Trophoblast cell (in vitro differentiated cells and primary cell): ENCODE results near the gene DAPP1.

Experiments
- DNase-seq, 2 donors: peaks; one replicate each; pipeline ENCODE4 v3.0.0-alpha.2; 2016
- H2AFZ ChIP-seq: 2 replicates; pipeline ENCODE4 v1.6.1; 2013; ENCODE audit warnings: low read length, moderate library complexity, mild to moderate bottlenecking; ENCODE audit not compliant: insufficient read depth, poor library complexity
- H2AK5ac ChIP-seq: 2 replicates; pipeline ENCODE4 v1.6.1; 2013; ENCODE audit warnings: mild to moderate bottlenecking, low read length
- H2BK120ac ChIP-seq: 2 replicates; pipeline ENCODE4 v1.6.1; 2013; ENCODE audit warnings: low read length, mild to moderate bottlenecking, moderate library complexity; ENCODE audit not compliant: insufficient read depth, poor library complexity
- H2BK12ac ChIP-seq: 2 replicates; pipeline ENCODE4 v1.6.1; 2013; ENCODE audit warnings: mild to moderate bottlenecking, low read length, moderate library complexity
- H2BK5ac ChIP-seq: 2 replicates; pipeline ENCODE4 v1.6.1; 2013; ENCODE audit warnings: low read length, low read depth, moderate library complexity, mild to moderate bottlenecking; ENCODE audit not compliant: poor library complexity
- H3K14ac ChIP-seq: 2 replicates; pipeline ENCODE4 v1.6.1; 2013; ENCODE audit warnings: mild to moderate bottlenecking, low read length
- H3K18ac ChIP-seq: 2 replicates; pipeline ENCODE4 v1.6.1; 2013; ENCODE audit warnings: mild to moderate bottlenecking, low read length
- H3K23ac ChIP-seq: 2 replicates; pipeline ENCODE4 v1.6.1; 2013; ENCODE audit warnings: low read length
- H3K27ac ChIP-seq: 2 replicates; pipeline ENCODE4 v1.5.1; 2013; ENCODE audit warnings: low read depth, mild to moderate bottlenecking, inconsistent platforms, low read length, moderate library complexity
- H3K27me3 ChIP-seq: 2 replicates; pipeline ENCODE4 v1.6.1; 2013; ENCODE audit warnings: inconsistent platforms, mild to moderate bottlenecking, low read length, moderate library complexity; ENCODE audit not compliant: insufficient read depth
- H3K36me3 ChIP-seq, 2 experiments: 1 replicate in 1 of 2; 2 replicates in 1 of 2; pipeline ENCODE4 v1.6.1; 2013; ENCODE audit warnings: low read length in 2 of 2, mild to moderate bottlenecking in 2 of 2, moderate library complexity in 1 of 2; ENCODE audit not compliant: insufficient read depth in 2 of 2, control insufficient read depth in 1 of 2
- H3K4ac ChIP-seq: 2 replicates; pipeline ENCODE4 v1.6.1; 2013; ENCODE audit warnings: low read depth, mild to moderate bottlenecking, low read length, moderate library complexity
- H3K4me1 ChIP-seq, 2 experiments: 1 replicate in 1 of 2; 2 replicates in 1 of 2; pipeline ENCODE4 v1.6.1; 2013; ENCODE audit warnings: low read length in 2 of 2, mild to moderate bottlenecking in 2 of 2, moderate library complexity in 1 of 2; ENCODE audit not compliant: insufficient read depth in 2 of 2, control insufficient read depth in 1 of 2
- H3K4me2 ChIP-seq: 2 replicates; pipeline ENCODE4 v1.6.1; 2013; ENCODE audit warnings: inconsistent platforms, mild to moderate bottlenecking, low read length, moderate library complexity
- H3K4me3 ChIP-seq: 2 replicates; pipeline ENCODE4 v1.5.1; 2013; ENCODE audit warnings: mild to moderate bottlenecking, low read depth, low read length, inconsistent platforms
- H3K79me1 ChIP-seq: one replicate; pipeline ENCODE4 v1.6.1; 2013; ENCODE audit warnings: low read length
- H3K79me2 ChIP-seq: 2 replicates; pipeline ENCODE4 v1.6.1; 2013; ENCODE audit warnings: low read length, mild to moderate bottlenecking; ENCODE audit not compliant: control insufficient read depth, insufficient read depth, poor library complexity
- H3K9ac ChIP-seq: 2 replicates; pipeline ENCODE4 v1.6.1; 2013; ENCODE audit warnings: mild to moderate bottlenecking, low read length
- H3K9me3 ChIP-seq: 2 replicates; pipeline ENCODE4 v1.6.1; 2013; ENCODE audit warnings: low read depth, mild to moderate bottlenecking, control low read depth, inconsistent platforms, low read length; ENCODE audit not compliant: insufficient read depth
- H4K12ac ChIP-seq: 2 replicates; pipeline ENCODE4 v1.6.1; 2013; ENCODE audit warnings: low read depth, mild to moderate bottlenecking, low read length, moderate library complexity
- H4K8ac ChIP-seq: 2 replicates; pipeline ENCODE4 v1.6.1; 2013; ENCODE audit warnings: low read depth, mild to moderate bottlenecking, low read length, moderate library complexity
- H4K91ac ChIP-seq: one replicate; pipeline ENCODE4 v1.6.1; 2013; ENCODE audit warnings: low read depth, mild to moderate bottlenecking, low read length, moderate library complexity
- WGBS: extraction: QIAGEN DNeasy Blood & Tissue Kit; methylation state at CpG from one replicate; pipeline ENCODE4 v1.1.7; 2013; ENCODE audit warnings: missing lambda C conversion rate; ENCODE audit not compliant: insufficient read length, insufficient coverage; ENCODE audit errors: extremely low coverage; 5-methylcytosine and 5-hydroxymethylcytosine counted together

The DAPP1 gene

DNA sequence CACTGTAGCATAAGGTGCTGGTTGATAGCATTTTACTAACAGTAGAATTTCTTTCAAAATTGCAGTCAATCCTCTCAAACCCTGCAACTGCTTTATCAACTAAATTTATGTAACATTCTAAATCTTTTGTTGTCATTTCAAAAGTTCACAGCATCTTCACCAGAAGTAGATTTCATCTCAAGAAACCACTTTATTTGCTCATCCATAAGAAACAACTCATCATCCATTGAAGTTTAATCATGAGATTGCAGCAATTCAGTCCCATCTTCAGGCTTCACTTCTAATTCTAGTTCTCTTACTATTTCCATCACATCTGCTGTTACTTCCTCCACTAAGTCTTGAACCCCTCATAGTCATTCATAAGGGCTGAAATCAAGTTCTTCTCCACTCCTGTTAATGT is 55.9 kb downstream of the DAPP1 start:
- Histone ChIP-seq H3K36me3 (no peaks in the 10 kb centered on the region), H3K9me3 (no peaks in the 10 kb centered on the region), H3K27me3 (no peaks in the 10 kb centered on the region), H2BK120ac (no peak overlapping the region), H3K79me1 (peaks cover 2% of the 10 kb centered on the region), H3K4ac (no peak overlapping the region), H2BK12ac (no peak overlapping the region), H3K4me1 (peaks cover 6 to 11% of the 10 kb centered on the region in 2 experiments), H2BK5ac (no peak overlapping the region), H3K79me2 (no peaks in the 10 kb centered on the region), H3K27ac (no peak overlapping the region), H3K4me2 (no peak overlapping the region), H3K23ac (no peak overlapping the region), H4K8ac (no peak overlapping the region), H3K18ac (no peak overlapping the region), H3K9ac (no peak overlapping the region), H3K4me3 (no peak overlapping the region), H3K14ac (no peak overlapping the region), H2AK5ac (no peak overlapping the region), H4K91ac (no peak overlapping the region), H2AFZ (no peak overlapping the region), H4K12ac (no peak overlapping the region)
- DNase-seq, result no peak

DNA sequence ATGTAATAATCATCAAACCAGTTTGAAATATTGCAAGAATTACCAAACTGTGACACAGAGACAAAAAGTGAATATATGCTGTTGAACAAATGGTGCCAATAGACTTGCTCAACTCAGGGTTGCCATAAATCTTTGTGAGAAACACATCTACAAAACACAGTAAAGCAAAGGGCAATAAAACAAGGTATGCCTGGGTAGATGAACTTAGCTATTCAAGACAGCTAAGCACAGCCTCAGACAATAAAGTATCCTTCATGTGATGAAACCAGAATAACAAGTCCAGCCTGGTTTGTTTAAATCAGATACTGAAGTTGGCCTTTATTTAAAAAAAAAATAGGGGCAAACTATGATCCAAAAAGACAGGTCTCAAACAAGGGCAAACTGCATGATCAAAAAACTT is 58.4 kb downstream of the DAPP1 start:
- no peak overlapping the region for H2AK5ac ChIP-seq
- H2BK12ac ChIP-seq, result no peak overlapping the region
- no peak overlapping the region for H4K8ac ChIP-seq
- H3K23ac ChIP-seq, result no peak overlapping the region
- peaks cover 2% of the 10 kb centered on the region for H3K79me1 ChIP-seq
- no peaks in the 10 kb centered on the region for H3K9me3 ChIP-seq
- no peak overlapping the region for H3K9ac ChIP-seq
- no peak overlapping the region for H4K12ac ChIP-seq
- no peaks in the 10 kb centered on the region for H3K79me2 ChIP-seq
- no peak overlapping the region for H4K91ac ChIP-seq
- no peak overlapping the region for H2BK5ac ChIP-seq
- H3K36me3 ChIP-seq, result peaks cover 0 to under 1% of the 10 kb centered on the region in 2 experiments
- no peak overlapping the region for H2BK120ac ChIP-seq
- H3K4ac ChIP-seq, result no peak overlapping the region
- no peak overlapping the region for H3K27ac ChIP-seq
- H3K14ac ChIP-seq, result no peak overlapping the region
- H3K4me1 ChIP-seq, result peaks cover 6 to 11% of the 10 kb centered on the region in 2 experiments
- peak in 1 of 2 donors; percentile 79 for DNase-seq
- H3K27me3 ChIP-seq, result no peaks in the 10 kb centered on the region
- no peak overlapping the region for H2AFZ ChIP-seq
- no peak overlapping the region for H3K4me2 ChIP-seq
- H3K18ac ChIP-seq, result no peak overlapping the region
- no peak overlapping the region for H3K4me3 ChIP-seq

DNA sequence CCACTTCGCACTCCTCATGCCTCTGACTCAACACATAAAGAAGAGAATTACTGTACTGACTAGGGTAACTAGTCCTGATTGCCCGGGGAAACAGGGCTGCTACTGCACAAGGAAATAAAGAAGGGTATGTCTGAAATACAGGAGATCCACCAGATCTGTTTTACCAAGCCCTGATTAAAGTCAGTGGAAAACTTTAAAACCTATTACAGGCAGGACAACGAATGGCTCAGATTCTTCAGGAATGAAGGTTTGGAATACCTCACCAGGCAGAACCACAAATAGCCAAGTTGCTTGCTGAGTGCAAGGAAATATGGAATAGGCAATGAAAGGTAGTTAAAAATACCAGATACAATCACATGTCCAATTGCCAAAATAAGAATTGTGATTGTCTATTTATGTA is 60.3 kb downstream of the DAPP1 start:
- H3K4ac ChIP-seq, result no peak overlapping the region
- H3K9ac ChIP-seq, result no peak overlapping the region
- H3K14ac ChIP-seq, result no peak overlapping the region
- no peak overlapping the region for H2AFZ ChIP-seq
- peak; percentile 23 to 81 for DNase-seq
- H3K18ac ChIP-seq, result no peak overlapping the region
- H3K79me1 ChIP-seq, result no peaks in the 10 kb centered on the region
- H4K91ac ChIP-seq, result no peak overlapping the region
- no peak overlapping the region for H3K23ac ChIP-seq
- H4K8ac ChIP-seq, result no peak overlapping the region
- WGBS, result no CpG with 5 or more reads among the region's 3 CpGs
- H2BK12ac ChIP-seq, result no peak overlapping the region
- H3K36me3 ChIP-seq, result peaks cover 3 to 10% of the 10 kb centered on the region in 2 experiments
- no peak overlapping the region for H4K12ac ChIP-seq
- H3K4me1 ChIP-seq, result peaks cover 2% of the 10 kb centered on the region in 2 experiments
- no peak overlapping the region for H3K4me2 ChIP-seq
- no peaks in the 10 kb centered on the region for H3K27me3 ChIP-seq
- H3K27ac ChIP-seq, result no peak overlapping the region
- no peaks in the 10 kb centered on the region for H3K9me3 ChIP-seq
- no peak overlapping the region for H2BK120ac ChIP-seq
- no peaks in the 10 kb centered on the region for H3K79me2 ChIP-seq
- no peak overlapping the region for H2AK5ac ChIP-seq
- H3K4me3 ChIP-seq, result no peak overlapping the region
- no peak overlapping the region for H2BK5ac ChIP-seq

DNA sequence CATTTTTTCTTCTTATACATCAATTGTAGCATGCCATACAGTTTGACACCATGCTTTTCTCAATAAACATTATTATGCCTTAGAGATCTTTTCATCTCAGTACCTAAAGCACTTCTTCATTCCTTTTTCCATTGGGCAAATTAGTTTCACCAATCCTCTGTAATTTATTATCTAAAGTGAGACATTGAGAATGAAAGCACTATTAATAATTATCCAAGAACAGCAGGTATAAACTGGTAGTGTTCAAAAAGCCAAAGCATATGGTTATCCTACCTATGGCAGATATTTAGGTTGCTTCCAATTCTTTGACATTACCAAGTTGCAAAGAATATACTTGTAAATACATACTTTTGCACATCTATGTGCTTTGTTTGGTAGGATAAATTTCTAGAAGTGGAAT is 62.0 kb downstream of the DAPP1 start:
- Histone ChIP-seq H3K4me1 (peaks cover 2% of the 10 kb centered on the region in 2 experiments), H4K91ac (no peak overlapping the region), H3K4me2 (no peak overlapping the region), H3K27me3 (no peaks in the 10 kb centered on the region), H4K8ac (no peak overlapping the region), H2BK12ac (no peak overlapping the region), H3K36me3 (peaks cover 3 to 10% of the 10 kb centered on the region in 2 experiments), H3K4ac (no peak overlapping the region), H3K27ac (no peak overlapping the region), H3K14ac (no peak overlapping the region), H3K18ac (no peak overlapping the region), H2AFZ (no peak overlapping the region), H3K4me3 (no peak overlapping the region), H2BK5ac (no peak overlapping the region), H3K79me1 (no peaks in the 10 kb centered on the region), H3K79me2 (no peaks in the 10 kb centered on the region), H2AK5ac (no peak overlapping the region), H3K9me3 (no peaks in the 10 kb centered on the region), H3K9ac (no peak overlapping the region), H2BK120ac (no peak overlapping the region), H3K23ac (no peak overlapping the region), H4K12ac (no peak overlapping the region)
- DNase-seq, result no peak

DNA sequence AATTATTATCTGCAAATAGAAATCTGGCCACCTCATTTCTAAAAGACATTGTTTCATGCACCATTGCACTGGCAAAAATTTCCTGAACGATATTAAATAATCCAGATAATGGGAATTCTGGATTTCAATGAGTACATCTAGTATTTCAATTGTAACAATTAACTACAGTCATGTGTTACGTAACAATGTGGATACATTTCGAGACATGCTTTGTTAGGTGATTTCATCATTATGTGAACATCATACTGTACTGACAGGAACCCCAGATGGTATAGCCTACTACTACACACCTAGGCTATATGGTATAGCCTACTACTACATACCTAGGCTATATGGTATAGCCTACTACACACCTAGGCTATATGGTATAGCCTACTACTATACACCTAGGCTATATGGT is 62.8 kb downstream of the DAPP1 start:
- Histone ChIP-seq H2BK120ac (no peak overlapping the region), H3K9ac (no peak overlapping the region), H3K4me1 (peaks cover 2% of the 10 kb centered on the region in 2 experiments), H3K23ac (no peak overlapping the region), H3K9me3 (no peaks in the 10 kb centered on the region), H3K36me3 (peaks cover 3 to 10% of the 10 kb centered on the region in 2 experiments), H3K4ac (no peak overlapping the region), H3K14ac (no peak overlapping the region), H4K12ac (no peak overlapping the region), H2AFZ (no peak overlapping the region), H3K79me2 (no peaks in the 10 kb centered on the region), H3K79me1 (no peaks in the 10 kb centered on the region), H4K91ac (no peak overlapping the region), H4K8ac (no peak overlapping the region), H2BK12ac (no peak overlapping the region), H3K4me2 (no peak overlapping the region), H3K18ac (no peak overlapping the region), H3K27me3 (no peaks in the 10 kb centered on the region), H2AK5ac (no peak overlapping the region), H2BK5ac (no peak overlapping the region), H3K4me3 (no peak overlapping the region), H3K27ac (no peak overlapping the region)
- DNase-seq, result peak in 1 of 2 donors; percentile 12
- WGBS, result no CpG with 5 or more reads among the region's 3 CpGs
